Activated CD8-positive, alpha-beta T cell treated with anti-CD3 and anti-CD28 coated beads, Interleukin-2, amount 10 ng/mL, durations not matched to agents 7 days and 5 days (primary cell): Measurements from ENCODE around the gene USP54. TPM values are rescaled to one million over a fixed set of nuclear protein-coding genes. Genes with fewer than 3 reads are reported as not detected.

Source experiments
- ATAC-seq: fragments of 150-1000 bp; cut with Tn5 transposase; one replicate; pipeline ENCODE4 v1.10.0; 2021; ENCODE audit warnings: moderate library complexity
- CTCF ChIA-PET: fragments of 350-600 bp; sonication (Branson Sonifier 250); formaldehyde crosslinking; loops from one replicate; lab custom pipeline; 2021; ENCODE audit warnings: antibody characterized with exemption; lab: Charles Lee
- POLR2A ChIA-PET: fragments of 350-600 bp; sonication (Branson Sonifier 250); formaldehyde crosslinking; loops from one replicate; lab custom pipeline; 2021; ENCODE audit warnings: antibody characterized with exemption; lab: Charles Lee
- DNase-seq: peaks from one replicate; pipeline ENCODE4 v3.0.0-alpha.2; 2020
- H3K27ac Mint-ChIP-seq: one replicate; pipeline ENCODE4 v1.8.0; 2021; ENCODE audit warnings: mild to moderate bottlenecking, mixed read lengths
- H3K27me3 Mint-ChIP-seq: one replicate; pipeline ENCODE4 v1.8.0; 2021; ENCODE audit warnings: low read depth, mixed read lengths
- H3K36me3 Mint-ChIP-seq: one replicate; pipeline ENCODE4 v1.8.0; 2021; ENCODE audit warnings: low read depth, mixed read lengths
- H3K4me1 Mint-ChIP-seq: one replicate; pipeline ENCODE4 v1.8.0; 2021; ENCODE audit warnings: low read depth, mixed read lengths
- H3K4me3 Mint-ChIP-seq: one replicate; pipeline ENCODE4 v1.8.0; 2021; ENCODE audit warnings: mild to moderate bottlenecking, mixed read lengths
- H3K9me3 Mint-ChIP-seq: one replicate; pipeline ENCODE4 v1.8.0; 2022; ENCODE audit warnings: mixed read lengths; ENCODE audit not compliant: insufficient read depth
- total RNA-seq, 2 experiments: library from RNA; stranded (reverse); gene quantifications; one replicate each; pipeline ENCODE4 v1.2.3, GENCODE V29; 2021

The USP54 gene
- total RNA-seq, 2 experiments from 2014 or later, result 3.7 to 4.3 TPM

GRCh38 chr10:73556855-73557254 is 34.3 kb downstream of the USP54 start:
- Mint-ChIP-seq H3K4me1 (no peaks in the 10 kb centered on the region), H3K36me3 (no peaks in the 10 kb centered on the region), H3K27ac (no peak overlapping the region), H3K4me3 (no peak overlapping the region), H3K9me3 (no peaks in the 10 kb centered on the region), H3K27me3 (peaks cover 2% of the 10 kb centered on the region)
- DNase-seq (no peak), ATAC-seq (no peak)
- POLR2A ChIA-PET, result no interaction called here
- CTCF ChIA-PET, result no interaction called here

DNA sequence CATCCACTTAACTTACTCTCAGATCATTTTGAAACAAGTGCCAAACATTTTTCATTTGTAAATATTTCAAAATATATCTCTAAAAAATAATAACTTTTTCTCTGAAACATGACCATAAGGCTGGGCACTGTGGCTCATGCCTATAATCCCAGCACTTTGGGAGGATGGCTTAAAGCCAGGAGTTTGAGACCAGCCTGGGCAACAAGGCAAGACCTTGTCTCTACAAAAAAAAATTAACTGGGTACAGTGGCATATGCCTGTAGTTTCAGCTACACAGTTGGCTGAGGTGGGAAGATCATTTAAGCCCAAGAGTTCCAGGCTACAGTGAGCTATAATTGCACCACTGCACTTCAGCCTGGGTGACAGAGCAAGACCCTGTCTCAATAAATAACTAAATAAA is 36.4 kb downstream of the USP54 start:
- H3K36me3 Mint-ChIP-seq, result no peaks in the 10 kb centered on the region
- no peak overlapping the region for H3K4me3 Mint-ChIP-seq
- no peaks in the 10 kb centered on the region for H3K4me1 Mint-ChIP-seq
- DNase-seq (no peak), ATAC-seq (no peak)
- H3K9me3 Mint-ChIP-seq, result no peaks in the 10 kb centered on the region
- no peak overlapping the region for H3K27ac Mint-ChIP-seq
- H3K27me3 Mint-ChIP-seq, result peaks cover 2% of the 10 kb centered on the region
- ChIA-PET POLR2A (interaction anchor here (1.2 kb wide), 1 partner anchor 9 kb away, joined by 3 read pairs; no protein-coding TSS in a partner anchor), CTCF (interaction anchor here (1.2 to 1.4 kb wide), 2 partner anchors 25 to 89 kb away, joined by 6 to 8 read pairs; no protein-coding TSS in a partner anchor)

DNA sequence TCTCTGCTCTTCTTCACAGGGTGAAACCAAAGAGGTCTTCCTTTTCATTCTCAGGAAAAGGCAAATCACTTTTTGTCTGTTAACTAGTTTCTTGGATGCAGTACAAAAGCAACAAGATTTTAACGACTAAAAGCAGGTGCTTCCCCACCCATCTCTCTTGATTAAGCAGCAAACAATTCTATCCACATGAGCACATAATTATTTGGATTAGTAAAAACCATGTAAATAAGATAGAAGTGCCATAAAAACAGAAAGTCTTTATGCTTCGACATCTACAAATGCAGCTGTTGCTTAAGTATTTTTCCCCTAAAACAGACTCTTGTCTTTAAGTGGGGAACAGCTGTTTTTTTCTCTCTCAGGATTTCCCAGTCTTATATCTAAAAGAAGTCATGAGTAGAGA is 37.4 kb downstream of the USP54 start:
- H3K27me3 Mint-ChIP-seq, result peaks cover 2% of the 10 kb centered on the region
- no peak for ATAC-seq
- no peak overlapping the region for H3K4me3 Mint-ChIP-seq
- H3K27ac Mint-ChIP-seq, result no peak overlapping the region
- ChIA-PET POLR2A (no interaction called here), CTCF (interaction anchor here (0.7 to 1.1 kb wide), 4 partner anchors 9 to 90 kb away, joined by 3 to 5 read pairs (median 4); partner anchors contain the start of gene USP54)
- H3K36me3 Mint-ChIP-seq, result no peaks in the 10 kb centered on the region
- H3K9me3 Mint-ChIP-seq, result no peaks in the 10 kb centered on the region
- H3K4me1 Mint-ChIP-seq, result no peaks in the 10 kb centered on the region
- DNase-seq, result no peak

- H3K9me3 Mint-ChIP-seq, result no peaks in the 10 kb centered on the region
- no peaks in the 10 kb centered on the region for H3K36me3 Mint-ChIP-seq
- no peaks in the 10 kb centered on the region for H3K4me1 Mint-ChIP-seq
- peaks cover 2% of the 10 kb centered on the region for H3K27me3 Mint-ChIP-seq
- DNase-seq (no peak), ATAC-seq (no peak)
- ChIA-PET CTCF (interaction anchor here (0.7 to 1.6 kb wide), 5 partner anchors 10 to 91 kb away, joined by 3 to 7 read pairs (median 3); partner anchors contain the start of gene USP54), POLR2A (no interaction called here)
- no peak overlapping the region for H3K27ac Mint-ChIP-seq
- H3K4me3 Mint-ChIP-seq, result no peak overlapping the region
Measured at GRCh38 chr10:73552819-73553715, 38.1 kb downstream of the USP54 start.

DNA sequence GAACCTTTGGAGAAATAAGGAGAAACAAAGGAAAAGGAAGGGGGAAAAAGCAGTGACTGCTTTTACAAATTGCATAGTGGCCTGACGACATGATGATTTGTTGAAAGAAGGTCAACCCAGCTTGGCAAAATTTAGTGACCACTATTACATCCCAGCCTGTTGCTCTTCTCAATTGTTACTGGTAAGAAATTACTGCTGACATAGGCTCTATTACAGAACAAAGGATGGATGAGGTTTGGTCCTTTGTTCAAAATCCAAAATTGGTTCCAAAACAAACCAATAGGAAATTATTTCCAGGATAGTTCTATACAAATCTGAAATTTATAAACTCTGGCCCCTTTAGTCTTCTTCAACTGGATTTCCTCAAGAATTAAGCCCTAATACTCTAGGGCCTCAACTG is 39.6 kb downstream of the USP54 start:
- no peak overlapping the region for H3K4me3 Mint-ChIP-seq
- ChIA-PET POLR2A (no interaction called here), CTCF (no interaction called here)
- H3K36me3 Mint-ChIP-seq, result no peaks in the 10 kb centered on the region
- ATAC-seq, result no peak
- H3K27ac Mint-ChIP-seq, result no peak overlapping the region
- H3K4me1 Mint-ChIP-seq, result no peaks in the 10 kb centered on the region
- no peaks in the 10 kb centered on the region for H3K27me3 Mint-ChIP-seq
- H3K9me3 Mint-ChIP-seq, result no peaks in the 10 kb centered on the region
- DNase-seq, result no peak

DNA sequence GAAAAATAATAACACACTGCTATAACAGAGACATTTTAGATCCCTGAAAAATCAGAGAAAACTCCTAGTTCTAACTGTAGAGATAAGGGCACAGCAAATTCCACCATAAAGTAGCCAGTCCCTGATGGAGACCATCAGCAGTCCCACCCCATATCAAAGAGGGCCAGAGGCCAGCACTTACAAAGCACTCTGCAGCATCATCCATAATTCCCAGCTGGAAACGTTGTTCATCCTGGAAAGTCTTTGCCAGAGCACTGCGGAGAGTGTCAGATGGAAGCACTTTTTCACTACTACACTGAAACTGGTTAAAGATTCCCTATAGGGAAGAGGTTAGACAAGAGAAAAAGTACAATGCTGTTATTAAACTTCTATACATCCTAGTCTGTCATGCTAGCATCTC is 45.8 kb downstream of the USP54 start:
- no peaks in the 10 kb centered on the region for H3K9me3 Mint-ChIP-seq
- no peaks in the 10 kb centered on the region for H3K4me1 Mint-ChIP-seq

DNA sequence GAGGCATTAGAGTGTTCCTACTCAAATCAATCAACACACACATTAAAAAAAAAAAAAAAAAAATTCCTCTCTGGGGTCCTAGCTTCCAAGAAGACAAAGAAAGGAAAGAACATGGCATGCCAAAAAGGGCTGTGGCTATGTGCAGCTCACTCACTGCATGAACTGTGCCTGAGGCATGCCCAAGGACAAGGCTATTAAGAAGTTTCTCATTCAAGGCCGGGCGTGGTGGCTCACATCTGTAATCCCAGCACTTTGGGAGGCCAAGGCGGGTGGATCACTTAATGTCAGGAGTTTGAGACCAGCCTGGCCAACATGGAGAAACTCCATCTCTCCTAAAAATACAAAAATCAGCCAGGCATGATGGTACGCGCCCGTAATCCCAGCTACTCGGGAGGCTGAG is 53.4 kb downstream of the USP54 start:
- Mint-ChIP-seq H3K4me3 (no peak overlapping the region), H3K4me1 (peaks cover 15% of the 10 kb centered on the region), H3K9me3 (no peaks in the 10 kb centered on the region), H3K27me3 (no peaks in the 10 kb centered on the region), H3K27ac (no peak overlapping the region), H3K36me3 (no peaks in the 10 kb centered on the region)
- ChIA-PET POLR2A (no interaction called here), CTCF (interaction anchor here (1.5 to 2.4 kb wide), 2 partner anchors 8 to 106 kb away, joined by 9 to 17 read pairs; no protein-coding TSS in a partner anchor)
- ATAC-seq (peak; percentile 23), DNase-seq (no peak)

More for the DNA sequence above, 45.8 kb downstream of the USP54 start:
- H3K36me3 Mint-ChIP-seq, result no peaks in the 10 kb centered on the region
- H3K27ac Mint-ChIP-seq, result no peak overlapping the region
- H3K27me3 Mint-ChIP-seq, result no peaks in the 10 kb centered on the region
- ChIA-PET POLR2A (no interaction called here), CTCF (interaction anchor here (0.9 to 1.0 kb wide), 2 partner anchors 78 to 99 kb away, joined by 3 read pairs; no protein-coding TSS in a partner anchor)
- no peak for DNase-seq
- no peak overlapping the region for H3K4me3 Mint-ChIP-seq
- no peak for ATAC-seq

GRCh38 chr10:73537288-73537687 is 53.9 kb downstream of the USP54 start:
- H3K9me3 Mint-ChIP-seq, result no peaks in the 10 kb centered on the region
- H3K27me3 Mint-ChIP-seq, result no peaks in the 10 kb centered on the region
- peak; percentile 84 for ATAC-seq
- POLR2A ChIA-PET, result no interaction called here
- no peak overlapping the region for H3K4me3 Mint-ChIP-seq
- H3K36me3 Mint-ChIP-seq, result no peaks in the 10 kb centered on the region
- H3K27ac Mint-ChIP-seq, result no peak overlapping the region
- H3K4me1 Mint-ChIP-seq, result peaks cover 15% of the 10 kb centered on the region
- CTCF ChIA-PET, result interaction anchor here (0.7 to 2.4 kb wide), 3 partner anchors 8 to 107 kb away, joined by 4 to 17 read pairs (median 9); no protein-coding TSS in a partner anchor
- DNase-seq, result no peak

DNA sequence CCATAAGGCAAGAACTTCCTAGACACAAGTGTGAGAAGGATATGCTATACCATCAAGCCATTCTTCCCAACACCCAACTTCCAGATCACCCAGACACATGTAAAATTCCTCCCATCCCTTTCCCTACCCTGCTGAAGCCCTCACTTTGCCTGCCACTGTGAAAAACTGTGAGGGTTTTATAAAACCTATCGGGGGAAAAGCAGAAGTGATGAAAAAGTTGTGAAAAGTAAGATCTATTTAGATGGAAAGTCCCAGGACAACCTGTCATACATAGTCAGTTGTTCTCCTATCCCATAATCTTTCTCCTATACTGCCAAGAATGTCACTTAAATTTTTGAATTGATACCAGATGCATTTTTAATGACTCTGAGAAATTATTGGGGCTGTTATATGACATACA is 56.3 kb downstream of the USP54 start:
- H3K36me3 Mint-ChIP-seq, result no peaks in the 10 kb centered on the region
- no peak for ATAC-seq
- no peaks in the 10 kb centered on the region for H3K27me3 Mint-ChIP-seq
- no peak overlapping the region for H3K27ac Mint-ChIP-seq
- H3K4me1 Mint-ChIP-seq, result peaks cover 15% of the 10 kb centered on the region
- DNase-seq, result no peak
- ChIA-PET CTCF (interaction anchor here (3.3 kb wide), 1 partner anchor 110 kb away, joined by 21 read pairs; no protein-coding TSS in a partner anchor), POLR2A (no interaction called here)
- H3K4me3 Mint-ChIP-seq, result no peak overlapping the region
- no peaks in the 10 kb centered on the region for H3K9me3 Mint-ChIP-seq

DNA sequence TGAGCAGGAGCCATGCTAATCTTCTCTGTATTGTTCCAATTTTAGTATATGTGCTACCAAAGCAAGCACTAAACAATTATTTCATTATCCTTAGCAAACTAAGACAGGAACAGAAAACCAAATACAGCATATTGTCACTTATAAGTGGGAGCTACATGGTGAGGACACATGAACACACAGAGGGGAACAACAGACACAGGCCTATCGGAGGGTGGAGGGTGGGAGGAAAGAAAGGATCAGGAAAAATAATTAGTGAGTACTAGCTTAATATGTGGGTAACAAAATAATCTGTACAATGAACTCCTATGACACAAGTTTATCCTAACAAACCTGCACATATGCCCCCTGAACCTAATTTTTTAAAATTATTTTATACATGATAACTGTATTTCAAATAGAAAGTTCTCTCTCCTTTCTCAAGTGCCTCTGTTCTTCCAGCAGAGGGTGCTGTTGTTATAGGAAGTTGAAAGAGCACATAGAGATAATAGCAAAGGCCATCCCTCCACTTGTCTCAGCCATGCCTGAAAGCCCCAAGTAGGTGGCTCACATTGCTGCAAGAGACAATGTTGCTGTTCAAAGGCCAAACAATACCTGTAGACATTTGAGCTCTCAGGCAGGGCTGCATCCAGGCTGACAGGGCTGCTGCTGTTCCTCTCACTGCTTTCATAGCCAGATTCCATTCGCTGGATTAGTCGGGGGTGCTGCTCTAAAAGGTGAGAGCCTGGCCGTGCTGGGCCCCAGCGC is 61.9 kb downstream of the USP54 start:
- DNase-seq, result peak; percentile 73
- H3K9me3 Mint-ChIP-seq, result no peaks in the 10 kb centered on the region
- no peak overlapping the region for H3K27ac Mint-ChIP-seq
- H3K4me1 Mint-ChIP-seq, result no peaks in the 10 kb centered on the region
- peak; percentile 96 for ATAC-seq
- ChIA-PET POLR2A (interaction anchor here (1.5 kb wide), 1 partner anchor 115 kb away, joined by 6 read pairs; no protein-coding TSS in a partner anchor), CTCF (interaction anchor here (0.5 to 5.3 kb wide), 31 partner anchors 9 to 420 kb away, joined by 3 to 152 read pairs (median 4); partner anchors contain the start of genes MYOZ1 and USP54)
- no peaks in the 10 kb centered on the region for H3K27me3 Mint-ChIP-seq
- no peak overlapping the region for H3K4me3 Mint-ChIP-seq
- no peaks in the 10 kb centered on the region for H3K36me3 Mint-ChIP-seq

- no peaks in the 10 kb centered on the region for H3K4me1 Mint-ChIP-seq
- H3K27ac Mint-ChIP-seq, result no peak overlapping the region
- H3K9me3 Mint-ChIP-seq, result no peaks in the 10 kb centered on the region
- H3K4me3 Mint-ChIP-seq, result no peak overlapping the region
- POLR2A ChIA-PET, result interaction anchor here (1.2 kb wide), 1 partner anchor 120 kb away, joined by 3 read pairs; no protein-coding TSS in a partner anchor
- CTCF ChIA-PET, result interaction anchor here (5.0 kb wide), 1 partner anchor 122 kb away, joined by 25 read pairs; no protein-coding TSS in a partner anchor
- ATAC-seq (no peak), DNase-seq (no peak)
- no peaks in the 10 kb centered on the region for H3K27me3 Mint-ChIP-seq
- H3K36me3 Mint-ChIP-seq, result no peaks in the 10 kb centered on the region
Measured at GRCh38 chr10:73522263-73522662, 68.9 kb downstream of the USP54 start.
